Erythroblast (primary cell): Measurements from ENCODE around the gene RAD51B.

Source experiments
- GATA1 ChIP-seq: IDR thresholded peaks from 2 replicates; pipeline ENCODE4 v1.6.1; 2011; ENCODE audit warnings: low read depth, mild to moderate bottlenecking, control low read depth, low read length, moderate library complexity
- POLR2A ChIP-seq: IDR thresholded peaks from 2 replicates; pipeline ENCODE4 v1.6.1; 2011; ENCODE audit warnings: mild to moderate bottlenecking, low read length

GRCh38 chr14:68127166-68127565 is 307.6 kb downstream of the RAD51B start:
- TF ChIP-seq POLR2A: no peak
- no peak for TF ChIP-seq GATA1
